Erythroblast (primary cell): Measurements from ENCODE around the gene CRTC1.

Experiments
- GATA1 ChIP-seq: IDR thresholded peaks from 2 replicates; pipeline ENCODE4 v1.6.1; 2011; ENCODE audit warnings: low read depth, mild to moderate bottlenecking, control low read depth, low read length, moderate library complexity
- POLR2A ChIP-seq: IDR thresholded peaks from 2 replicates; pipeline ENCODE4 v1.6.1; 2011; ENCODE audit warnings: mild to moderate bottlenecking, low read length

GRCh38 chr19:18651733-18652132, 31.7 kb upstream of the CRTC1 start:
- TF ChIP-seq POLR2A (no peak), GATA1 (no peak)
